NT2/D1 (cell line): ENCODE measurements around the gene IRAK3.

Experiments used
- DNase-seq: peaks from one replicate; pipeline ENCODE4 v3.0.0-alpha.2; 2011; ENCODE audit warnings: low read depth, low spot score
- H3K27me3 ChIP-seq: 2 replicates; pipeline ENCODE4 v1.6.0; 2011; ENCODE audit warnings: mild to moderate bottlenecking; ENCODE audit not compliant: insufficient read length, insufficient read depth
- H3K36me3 ChIP-seq: 2 replicates; pipeline ENCODE4 v1.6.1; 2011; ENCODE audit warnings: mild to moderate bottlenecking, low read length, mixed read lengths; ENCODE audit not compliant: insufficient read depth, insufficient read length
- H3K4me1 ChIP-seq: 2 replicates; pipeline ENCODE4 v1.5.1; 2011; ENCODE audit not compliant: insufficient read depth, insufficient read length
- H3K4me3 ChIP-seq: 2 replicates; pipeline ENCODE4 v1.5.1; 2011; ENCODE audit warnings: low read depth; ENCODE audit not compliant: insufficient read length
- H3K9ac ChIP-seq: 2 replicates; pipeline ENCODE4 v1.6.0; 2011; ENCODE audit warnings: low read depth; ENCODE audit not compliant: insufficient read length
- H3K9me3 ChIP-seq: 2 replicates; pipeline ENCODE4 v1.5.1; 2011; ENCODE audit warnings: mild to moderate bottlenecking, low read length; ENCODE audit not compliant: insufficient read depth
- SUZ12 ChIP-seq: IDR thresholded peaks from 2 replicates; pipeline ENCODE4 v1.6.1; 2011; ENCODE audit not compliant: insufficient read length, insufficient read depth; ENCODE audit errors: extremely low read depth
- YY1 ChIP-seq: IDR thresholded peaks from 2 replicates; pipeline ENCODE4 v1.6.1; 2011; ENCODE audit not compliant: insufficient read length, insufficient read depth
- ZNF274 ChIP-seq: IDR thresholded peaks from 2 replicates; pipeline ENCODE4 v1.6.1; 2011; ENCODE audit warnings: mild to moderate bottlenecking, low read depth, low read length

The IRAK3 gene

GRCh38 chr12:66269757-66270383 lies 80.9 kb downstream of the IRAK3 start:
- Histone ChIP-seq H3K27me3 (no peaks in the 10 kb centered on the region), H3K9ac (no peak overlapping the region), H3K36me3 (no peaks in the 10 kb centered on the region), H3K4me3 (no peak overlapping the region), H3K9me3 (no peaks in the 10 kb centered on the region), H3K4me1 (no peaks in the 10 kb centered on the region)
- no peak for DNase-seq
- TF ChIP-seq YY1 (no peak), ZNF274 (no peak)

GRCh38 chr12:66270613-66271012 lies 81.6 kb downstream of the IRAK3 start:
- TF ChIP-seq ZNF274 (no peak), YY1 (no peak), SUZ12 (no peak)

GRCh38 chr12:66272650-66273049 lies 83.6 kb downstream of the IRAK3 start:
- H3K4me1 ChIP-seq = no peaks in the 10 kb centered on the region
- H3K36me3 ChIP-seq = no peaks in the 10 kb centered on the region
- no peak overlapping the region for H3K4me3 ChIP-seq
- no peak overlapping the region for H3K9ac ChIP-seq
- DNase-seq = no peak
- no peaks in the 10 kb centered on the region for H3K27me3 ChIP-seq
- H3K9me3 ChIP-seq = no peaks in the 10 kb centered on the region
- TF ChIP-seq ZNF274 (no peak), SUZ12 (no peak), YY1 (no peak)

More at GRCh38 chr12:66270613-66271012, 81.6 kb downstream of the IRAK3 start:
- DNase-seq = no peak
- Histone ChIP-seq H3K4me1 (no peaks in the 10 kb centered on the region), H3K9ac (no peak overlapping the region), H3K9me3 (no peaks in the 10 kb centered on the region), H3K36me3 (no peaks in the 10 kb centered on the region), H3K4me3 (no peak overlapping the region), H3K27me3 (no peaks in the 10 kb centered on the region)

- H3K36me3 ChIP-seq = no peaks in the 10 kb centered on the region
- H3K27me3 ChIP-seq = no peaks in the 10 kb centered on the region
- no peaks in the 10 kb centered on the region for H3K4me1 ChIP-seq
- no peaks in the 10 kb centered on the region for H3K9me3 ChIP-seq
- DNase-seq = no peak
- no peak overlapping the region for H3K9ac ChIP-seq
- TF ChIP-seq YY1 = no peak
- no peak for TF ChIP-seq SUZ12
- no peak for TF ChIP-seq ZNF274
- H3K4me3 ChIP-seq = no peak overlapping the region
Observed at GRCh38 chr12:66273147-66273546, 84.1 kb downstream of the IRAK3 start.

GRCh38 chr12:66275040-66275439 lies 86.0 kb downstream of the IRAK3 start:
- H3K4me1 ChIP-seq = no peaks in the 10 kb centered on the region
- no peaks in the 10 kb centered on the region for H3K9me3 ChIP-seq
- no peak overlapping the region for H3K9ac ChIP-seq
- H3K27me3 ChIP-seq = no peaks in the 10 kb centered on the region
- TF ChIP-seq SUZ12 = no peak
- no peak for TF ChIP-seq YY1
- no peak for TF ChIP-seq ZNF274
- DNase-seq = no peak
- H3K36me3 ChIP-seq = no peaks in the 10 kb centered on the region
- H3K4me3 ChIP-seq = no peak overlapping the region

GRCh38 chr12:66279123-66279712 lies 90.2 kb downstream of the IRAK3 start:
- H3K27me3 ChIP-seq = no peaks in the 10 kb centered on the region
- H3K9me3 ChIP-seq = 0 out of 2 replicates have a peak, but pooled peaks cover 5% of the 10 kb centered on the region
- DNase-seq = no peak
- H3K4me1 ChIP-seq = no peaks in the 10 kb centered on the region
- no peaks in the 10 kb centered on the region for H3K36me3 ChIP-seq
- TF ChIP-seq SUZ12 = no peak
- no peak for TF ChIP-seq YY1
- TF ChIP-seq ZNF274 = no peak
- H3K4me3 ChIP-seq = no peak overlapping the region
- H3K9ac ChIP-seq = no peak overlapping the region

- no peak for DNase-seq
- H3K36me3 ChIP-seq = no peaks in the 10 kb centered on the region
- H3K4me1 ChIP-seq = no peaks in the 10 kb centered on the region
- TF ChIP-seq ZNF274 (no peak), YY1 (no peak), SUZ12 (no peak)
- no peak overlapping the region for H3K4me3 ChIP-seq
- no peak overlapping the region for H3K9ac ChIP-seq
- H3K27me3 ChIP-seq = no peaks in the 10 kb centered on the region
- H3K9me3 ChIP-seq = 0 out of 2 replicates have a peak, but pooled peaks cover 5% of the 10 kb centered on the region
Observed at GRCh38 chr12:66280561-66280960, 91.5 kb downstream of the IRAK3 start.
